Activated T-cell treated with anti-CD3 and anti-CD28 coated beads, Interleukin-2, amount 50 U/mL, for 24 hours (primary cell): ENCODE results near the gene ZFYVE21.

Experiments used
- DNase-seq: peaks from one replicate; pipeline ENCODE4 v3.0.0-alpha.2; 2020
- H3K27ac Mint-ChIP-seq: 2 replicates; pipeline ENCODE4 v1.8.0; 2020; ENCODE audit warnings: mild to moderate bottlenecking, mixed read lengths
- H3K27me3 Mint-ChIP-seq: 2 replicates; pipeline ENCODE4 v1.8.0; 2020; ENCODE audit warnings: mixed read lengths
- H3K36me3 Mint-ChIP-seq: 2 replicates; pipeline ENCODE4 v1.8.0; 2020; ENCODE audit warnings: low read depth, mixed read lengths
- H3K4me1 Mint-ChIP-seq: 2 replicates; pipeline ENCODE4 v1.8.0; 2020; ENCODE audit warnings: low read depth, mixed read lengths
- H3K4me3 Mint-ChIP-seq: 2 replicates; pipeline ENCODE4 v1.8.0; 2020; ENCODE audit warnings: mild to moderate bottlenecking, moderate library complexity, mixed read lengths
- H3K9me3 Mint-ChIP-seq: 2 replicates; pipeline ENCODE4 v1.8.0; 2020; ENCODE audit warnings: mixed read lengths

ZFYVE21 gene

GRCh38 chr14:103731916-103732867, 16.6 kb downstream of the ZFYVE21 start:
- Mint-ChIP-seq H3K4me1 (no peaks in the 10 kb centered on the region), H3K27me3 (no peaks in the 10 kb centered on the region), H3K9me3 (no peaks in the 10 kb centered on the region), H3K36me3 (peaks cover 59% of the 10 kb centered on the region), H3K27ac (no peak overlapping the region), H3K4me3 (no peak overlapping the region)
- DNase-seq: no peak

DNA sequence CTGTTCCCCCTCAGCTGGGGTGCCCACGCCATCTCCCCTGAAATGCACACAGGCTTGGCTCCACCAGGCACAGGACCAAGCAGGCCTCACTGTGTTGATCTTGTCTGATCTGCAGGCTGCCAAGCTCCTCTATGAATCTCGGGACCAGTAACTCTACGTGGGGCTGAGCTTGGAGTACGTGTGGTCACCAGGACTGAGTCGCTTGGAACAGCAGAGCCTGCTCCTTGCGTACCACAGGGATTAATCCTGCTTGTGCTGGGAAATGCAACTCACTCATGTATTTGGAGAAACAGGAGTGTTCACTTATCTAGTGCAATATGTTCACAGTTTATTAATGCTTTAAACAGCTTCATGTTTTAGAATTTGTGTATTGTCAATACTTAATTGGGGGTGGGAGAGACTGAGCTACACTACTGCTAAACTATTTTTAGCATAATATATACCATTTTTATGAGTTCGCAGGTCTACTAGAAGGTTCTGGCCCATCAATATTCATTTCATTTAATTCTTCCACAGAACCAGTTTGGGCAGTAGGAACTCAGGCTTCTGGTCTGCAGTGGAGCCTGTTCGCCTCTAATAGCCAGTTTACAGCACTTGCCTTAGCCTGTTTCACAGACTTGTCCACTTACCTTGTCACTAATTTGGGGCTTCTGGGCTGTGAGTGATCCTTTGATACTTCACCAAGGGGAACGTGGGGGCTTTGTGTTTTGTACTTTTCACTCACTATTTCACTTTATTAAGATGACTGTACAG, 17.4 kb downstream of the ZFYVE21 start:
- Mint-ChIP-seq H3K9me3 (no peaks in the 10 kb centered on the region), H3K27ac (no peak overlapping the region), H3K27me3 (no peaks in the 10 kb centered on the region), H3K4me1 (no peaks in the 10 kb centered on the region), H3K4me3 (no peak overlapping the region), H3K36me3 (peaks cover 67% of the 10 kb centered on the region)
- no peak for DNase-seq

GRCh38 chr14:103733651-103734050, 18.0 kb downstream of the ZFYVE21 start:
- Mint-ChIP-seq H3K9me3 (no peaks in the 10 kb centered on the region), H3K4me3 (no peak overlapping the region), H3K27ac (no peak overlapping the region), H3K27me3 (no peaks in the 10 kb centered on the region), H3K36me3 (peaks cover 67% of the 10 kb centered on the region), H3K4me1 (no peaks in the 10 kb centered on the region)
- no peak for DNase-seq

DNA sequence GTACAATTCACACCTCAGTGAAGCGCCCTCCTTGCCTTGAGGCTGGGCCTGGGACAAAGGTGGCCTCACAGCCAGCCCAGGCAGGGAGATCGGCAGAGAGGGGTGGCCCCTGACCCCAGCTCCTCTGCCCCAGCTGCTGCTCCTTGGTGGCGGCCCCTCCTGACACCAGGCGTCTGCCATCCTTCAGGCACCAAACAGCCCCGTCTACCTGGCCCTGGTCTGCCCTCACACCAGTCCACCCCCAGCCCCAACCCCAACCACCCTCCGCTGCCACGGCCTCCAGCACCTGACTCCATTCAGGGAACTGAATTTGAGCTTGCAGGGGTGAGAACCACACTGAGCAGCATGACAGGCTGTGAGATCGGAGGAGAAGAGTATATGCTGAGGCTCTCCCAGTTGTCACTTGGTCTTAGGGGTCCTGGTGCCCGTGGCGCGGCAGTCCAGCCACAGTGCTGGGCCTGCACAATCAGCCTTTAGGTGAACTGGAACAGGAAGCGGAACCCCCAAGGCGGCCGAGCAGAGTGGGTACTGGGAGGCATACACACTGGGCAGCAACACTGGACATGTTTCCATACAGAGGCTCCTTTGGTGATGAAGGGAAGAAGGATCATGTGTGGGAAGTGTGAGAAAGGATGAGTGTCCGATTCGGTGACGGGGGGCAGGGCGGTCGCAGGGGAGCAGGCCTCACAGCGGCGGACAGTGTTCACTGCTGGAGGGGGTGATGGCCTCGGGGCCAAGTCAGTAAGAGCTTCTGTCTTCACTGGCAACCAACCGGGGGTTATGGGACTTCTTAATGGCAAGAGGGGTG, 18.7 kb downstream of the ZFYVE21 start:
- Mint-ChIP-seq H3K4me3 (no peak overlapping the region), H3K27ac (peak overlapping the region; percentile 52), H3K36me3 (peaks cover 64% of the 10 kb centered on the region), H3K27me3 (no peaks in the 10 kb centered on the region), H3K4me1 (no peaks in the 10 kb centered on the region), H3K9me3 (no peaks in the 10 kb centered on the region)
- DNase-seq: no peak

- H3K27ac Mint-ChIP-seq: peak overlapping the region; percentile 26
- no peaks in the 10 kb centered on the region for H3K9me3 Mint-ChIP-seq
- no peaks in the 10 kb centered on the region for H3K4me1 Mint-ChIP-seq
- H3K36me3 Mint-ChIP-seq: peaks cover 65% of the 10 kb centered on the region
- no peak for DNase-seq
- H3K4me3 Mint-ChIP-seq: no peak overlapping the region
- H3K27me3 Mint-ChIP-seq: no peaks in the 10 kb centered on the region
These were observed 19.4 kb downstream of the ZFYVE21 start for GRCh38 chr14:103735022-103735421.

DNA sequence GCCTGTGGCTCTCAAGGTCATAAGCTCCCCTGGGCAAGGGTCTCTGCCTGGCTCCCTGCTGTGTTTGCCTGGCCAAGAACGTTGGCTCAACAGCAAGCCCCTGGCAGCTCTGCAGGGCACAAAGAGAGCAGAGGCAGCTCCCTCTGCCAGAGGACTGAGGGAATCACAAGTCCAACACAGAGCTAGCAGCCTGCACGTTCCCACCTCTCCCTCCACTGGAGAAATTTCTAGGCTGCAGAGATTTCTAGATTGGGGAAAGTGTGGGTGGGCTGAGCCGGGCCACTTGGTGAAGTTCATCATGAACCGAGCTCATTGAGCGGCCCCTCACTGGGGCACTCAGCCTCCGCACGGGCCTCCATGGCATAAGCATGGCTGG, 19.8 kb downstream of the ZFYVE21 start:
- Mint-ChIP-seq H3K4me3 (no peak overlapping the region), H3K27ac (no peak overlapping the region), H3K36me3 (peaks cover 66% of the 10 kb centered on the region), H3K4me1 (no peaks in the 10 kb centered on the region), H3K9me3 (no peaks in the 10 kb centered on the region), H3K27me3 (no peaks in the 10 kb centered on the region)
- DNase-seq: no peak

DNA sequence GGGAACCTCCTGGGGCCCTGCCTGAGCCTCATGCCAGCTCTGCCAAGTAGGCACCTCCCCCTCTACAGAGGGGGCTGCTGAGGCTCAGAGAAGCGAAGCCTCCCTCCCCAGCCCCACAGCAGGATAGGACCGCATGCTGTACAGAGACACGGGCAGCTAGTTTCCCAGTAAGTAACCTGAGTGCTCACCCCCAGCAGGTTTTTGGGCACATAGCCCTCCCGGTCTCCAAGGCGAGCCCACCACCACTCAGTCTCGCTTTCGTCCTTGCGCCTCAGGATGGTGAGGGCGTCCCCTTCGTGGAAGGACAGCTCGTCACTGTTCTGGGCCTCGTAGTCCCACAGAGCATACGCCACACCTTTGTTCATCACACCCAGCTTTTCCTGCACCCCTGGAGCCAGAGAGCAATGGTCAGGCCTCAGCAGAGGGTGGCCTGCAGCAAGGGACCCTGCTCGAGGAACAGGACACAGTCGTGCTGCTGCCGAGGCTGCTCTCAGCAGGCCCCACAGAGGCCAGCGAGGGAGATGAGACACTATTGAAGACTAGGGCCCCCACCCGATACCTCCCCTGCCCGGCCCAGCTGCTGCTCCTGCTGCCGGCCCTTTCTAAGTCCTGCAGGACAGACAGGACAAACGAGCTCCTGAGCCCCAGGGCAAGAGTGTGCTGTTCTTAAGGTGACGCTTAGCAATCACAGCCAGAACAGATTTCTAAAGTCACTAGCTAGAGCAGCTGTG, 20.4 kb downstream of the ZFYVE21 start:
- no peak for DNase-seq
- H3K4me1 Mint-ChIP-seq: no peaks in the 10 kb centered on the region
- no peaks in the 10 kb centered on the region for H3K27me3 Mint-ChIP-seq
- H3K27ac Mint-ChIP-seq: no peak overlapping the region
- H3K4me3 Mint-ChIP-seq: no peak overlapping the region
- no peaks in the 10 kb centered on the region for H3K9me3 Mint-ChIP-seq
- H3K36me3 Mint-ChIP-seq: peaks cover 69% of the 10 kb centered on the region

DNA sequence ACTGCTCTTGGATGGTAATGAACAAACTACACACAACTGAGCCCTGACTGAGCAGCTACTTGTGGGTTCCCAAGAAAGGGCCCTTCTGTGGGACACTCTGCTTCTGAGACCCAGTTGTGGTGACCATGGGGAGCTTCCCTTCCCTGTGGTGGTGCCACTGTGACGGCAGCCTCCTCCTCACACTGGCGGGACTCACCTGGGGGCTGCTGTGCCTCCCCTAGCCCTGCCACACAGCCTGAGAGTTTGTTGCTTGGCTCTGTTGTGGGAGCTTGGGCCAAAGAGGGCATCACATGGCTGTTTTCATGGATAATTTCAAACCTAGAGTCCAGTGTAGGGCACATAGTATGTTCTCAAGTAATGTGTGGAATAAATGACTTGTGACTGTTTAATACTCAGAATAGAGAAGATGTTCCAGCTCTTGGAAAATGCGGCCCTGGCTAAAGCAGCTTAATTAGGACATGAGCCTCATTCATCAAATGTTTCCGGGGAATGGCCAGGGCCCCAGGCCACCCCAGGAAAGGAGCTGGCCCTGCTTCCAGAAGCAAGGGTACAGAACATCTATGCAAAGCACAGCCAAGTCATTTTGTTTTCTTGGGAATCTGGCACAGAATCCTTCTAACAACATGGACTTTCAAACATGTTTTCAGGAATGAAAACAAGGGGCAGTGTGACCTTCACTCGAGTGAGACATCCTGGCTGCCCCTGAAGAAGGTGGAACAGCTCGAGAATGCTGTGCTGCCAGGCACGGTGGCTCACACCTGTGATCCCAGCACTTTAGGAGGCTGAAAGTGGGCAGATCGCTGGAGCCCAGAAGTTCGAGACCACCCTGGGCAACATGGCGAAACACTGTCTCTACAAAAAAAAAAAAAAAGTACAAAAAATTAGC, 21.2 kb downstream of the ZFYVE21 start:
- Mint-ChIP-seq H3K4me1 (no peaks in the 10 kb centered on the region), H3K27me3 (no peaks in the 10 kb centered on the region), H3K27ac (no peak overlapping the region), H3K9me3 (no peaks in the 10 kb centered on the region), H3K36me3 (peaks cover 76% of the 10 kb centered on the region), H3K4me3 (no peak overlapping the region)
- DNase-seq: no peak

DNA sequence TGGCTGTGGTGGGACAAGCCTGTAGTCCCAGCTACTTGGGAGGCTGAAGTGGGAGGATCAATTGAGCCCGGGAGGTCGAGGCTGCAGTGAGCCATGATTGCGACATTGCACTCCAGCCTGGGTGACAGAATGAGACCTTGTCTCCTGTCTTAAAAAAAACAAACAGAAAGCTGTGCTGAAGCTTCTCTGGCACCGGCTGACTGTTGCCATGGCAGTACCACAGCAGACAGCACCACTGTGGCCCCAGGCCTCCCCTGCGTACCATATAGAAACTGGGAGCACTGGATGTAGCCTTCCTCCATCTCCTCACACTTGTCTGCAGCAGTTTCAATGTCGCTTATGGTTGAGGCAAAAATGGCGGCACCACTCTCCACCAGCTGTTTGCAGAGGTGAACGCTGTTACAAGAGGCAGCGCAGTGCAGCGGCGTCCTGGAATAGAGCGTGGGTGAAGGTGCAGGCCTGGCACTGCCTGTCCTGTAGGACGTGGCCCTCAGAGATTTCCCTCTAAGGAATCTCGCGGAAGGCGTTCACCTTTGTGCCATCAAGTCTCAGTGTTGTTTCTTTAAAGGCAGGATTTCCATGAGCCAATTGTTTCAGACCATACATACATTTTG, 21.9 kb downstream of the ZFYVE21 start:
- Mint-ChIP-seq H3K4me1 (no peaks in the 10 kb centered on the region), H3K36me3 (peaks cover 76% of the 10 kb centered on the region), H3K27me3 (no peaks in the 10 kb centered on the region), H3K27ac (no peak overlapping the region), H3K9me3 (no peaks in the 10 kb centered on the region), H3K4me3 (no peak overlapping the region)
- DNase-seq: no peak

- Mint-ChIP-seq H3K36me3 (peaks cover 72% of the 10 kb centered on the region), H3K9me3 (no peaks in the 10 kb centered on the region), H3K27ac (no peak overlapping the region), H3K4me3 (no peak overlapping the region), H3K4me1 (no peaks in the 10 kb centered on the region), H3K27me3 (no peaks in the 10 kb centered on the region)
- DNase-seq: no peak
These were observed 22.6 kb downstream of the ZFYVE21 start for GRCh38 chr14:103738166-103738565.

DNA sequence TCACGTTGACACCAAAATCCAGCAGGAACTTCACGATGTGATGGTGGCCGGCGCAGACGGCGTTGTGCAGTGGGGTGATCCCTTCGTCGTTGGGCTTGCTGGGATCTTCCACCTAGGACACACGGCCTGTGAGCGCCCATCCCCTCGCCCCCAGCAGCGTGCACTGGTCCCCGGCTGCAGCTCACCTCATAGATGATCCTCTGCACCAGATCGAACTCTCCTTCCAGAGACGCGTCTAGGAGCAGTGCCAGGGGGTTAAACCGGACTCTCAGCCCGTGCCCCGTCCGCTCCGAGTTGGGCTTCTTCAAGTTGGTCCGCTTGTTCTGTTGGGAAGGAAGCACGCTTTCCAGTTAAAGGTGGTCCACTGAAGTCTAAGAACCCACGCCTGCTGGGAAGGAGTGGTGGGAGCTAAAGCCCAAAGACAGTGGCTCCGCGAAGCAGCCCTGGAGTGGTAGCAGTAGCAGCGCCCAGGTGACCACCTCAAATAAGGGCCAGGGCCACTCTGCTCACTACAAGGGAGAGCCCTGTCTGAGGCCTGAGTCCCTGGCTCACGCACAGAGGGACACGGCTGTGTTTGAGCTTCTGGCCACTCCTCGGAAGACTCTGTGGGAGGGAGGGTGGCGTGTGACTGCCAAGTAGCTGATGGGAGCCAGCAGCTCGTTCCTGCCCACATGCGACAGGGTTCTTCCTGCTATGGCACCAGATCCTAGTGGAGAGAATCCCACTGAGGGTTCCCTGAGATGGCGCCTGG, 23.3 kb downstream of the ZFYVE21 start:
- Mint-ChIP-seq H3K27me3 (no peaks in the 10 kb centered on the region), H3K36me3 (peaks cover 66% of the 10 kb centered on the region), H3K9me3 (no peaks in the 10 kb centered on the region), H3K4me3 (no peak overlapping the region), H3K27ac (peak overlapping the region; percentile 11), H3K4me1 (no peaks in the 10 kb centered on the region)
- no peak for DNase-seq

DNA sequence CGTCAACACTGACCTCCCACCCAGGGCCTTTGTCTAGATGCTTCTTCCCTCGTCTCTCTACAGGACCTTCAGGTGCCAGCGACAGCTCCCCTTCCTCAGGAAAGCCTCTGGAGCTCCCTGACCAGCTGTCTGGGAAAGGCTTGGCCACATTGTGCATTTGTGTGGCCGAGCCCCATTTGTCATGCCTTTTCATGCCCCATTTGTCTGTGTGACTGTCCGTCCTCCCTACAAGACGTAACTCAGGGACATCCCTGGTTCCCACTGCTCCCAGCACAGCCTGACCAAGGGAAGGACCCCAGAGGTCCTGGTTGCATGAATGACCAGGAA, 23.8 kb downstream of the ZFYVE21 start:
- Mint-ChIP-seq H3K9me3 (no peaks in the 10 kb centered on the region), H3K27me3 (no peaks in the 10 kb centered on the region), H3K36me3 (peaks cover 64% of the 10 kb centered on the region), H3K27ac (peak overlapping the region; percentile 11), H3K4me3 (no peak overlapping the region), H3K4me1 (no peaks in the 10 kb centered on the region)
- DNase-seq: no peak
